Neural progenitor cell (in vitro differentiated cells): Measurements from ENCODE around the gene MAVS. TPM values are rescaled to one million over a fixed set of nuclear protein-coding genes. Genes with fewer than 3 reads are reported as not detected.
"Not testable (repeated sequence)": the region's sequence is repeated elsewhere in the genome, so short reads cannot be mapped to it uniquely, and the experiment has no call there.

ENCODE experiments used
- DNase-seq: peaks from one replicate; pipeline ENCODE4 v3.0.0-alpha.2; 2016; ENCODE audit warnings: low spot score
- H2AFZ ChIP-seq: fragments of 200-600 bp; sonication (generic); replicated peaks from 2 replicates; pipeline ENCODE4 v1.6.1; 2016; ENCODE audit warnings: antibody characterized with exemption
- H3F3A ChIP-seq: fragments of 200-600 bp; sonication (generic); 2 replicates; pipeline ENCODE4 v1.6.1; 2016; ENCODE audit warnings: antibody characterized with exemption, low read depth
- H3K27ac ChIP-seq: fragments of 200-600 bp; sonication (generic); 2 replicates; pipeline ENCODE4 v1.5.1; 2016; ENCODE audit warnings: mild to moderate bottlenecking
- H3K27me3 ChIP-seq: fragments of 200-600 bp; sonication (generic); 2 replicates; pipeline ENCODE4 v1.6.1; 2016; ENCODE audit warnings: mild to moderate bottlenecking, moderate library complexity
- H3K36me3 ChIP-seq: fragments of 200-600 bp; sonication (generic); 2 replicates; pipeline ENCODE4 v1.5.1; 2016
- H3K4me1 ChIP-seq: fragments of 200-600 bp; sonication (generic); 2 replicates; pipeline ENCODE4 v1.6.1; 2016; ENCODE audit warnings: mixed run types
- H3K4me2 ChIP-seq: fragments of 200-600 bp; sonication (generic); 2 replicates; pipeline ENCODE4 v1.6.1; 2016
- H3K4me3 ChIP-seq: fragments of 200-600 bp; sonication (generic); 2 replicates; pipeline ENCODE4 v1.5.1; 2016
- H3K79me2 ChIP-seq: fragments of 200-600 bp; sonication (generic); 2 replicates; pipeline ENCODE4 v1.6.1; 2016; ENCODE audit warnings: low read depth
- H3K9ac ChIP-seq: fragments of 200-600 bp; sonication (generic); 2 replicates; pipeline ENCODE4 v1.6.1; 2016
- H3K9me3 ChIP-seq: fragments of 200-600 bp; sonication (generic); 2 replicates; pipeline ENCODE4 v1.5.1; 2016; ENCODE audit warnings: low read depth
- H4K20me1 ChIP-seq: fragments of 200-600 bp; sonication (generic); 2 replicates; pipeline ENCODE4 v1.6.1; 2016; ENCODE audit warnings: low read depth
- H3K27ac Mint-ChIP-seq: 3 replicates; pipeline ENCODE4 v1.8.0; 2021; ENCODE audit warnings: mixed read lengths
- H3K27me3 Mint-ChIP-seq: 2 replicates; pipeline ENCODE4 v1.8.0; 2022; ENCODE audit warnings: low read depth, mild to moderate bottlenecking, inconsistent platforms, moderate library complexity, mixed read lengths; ENCODE audit not compliant: insufficient read depth
- H3K36me3 Mint-ChIP-seq: 3 replicates; pipeline ENCODE4 v1.8.0; 2021; ENCODE audit warnings: mixed read lengths
- H3K4me1 Mint-ChIP-seq: 3 replicates; pipeline ENCODE4 v1.8.0; 2021; ENCODE audit warnings: mixed read lengths
- H3K4me3 Mint-ChIP-seq: 3 replicates; pipeline ENCODE4 v1.8.0; 2021; ENCODE audit warnings: mild to moderate bottlenecking, moderate library complexity, mixed read lengths
- H3K9me3 Mint-ChIP-seq: 3 replicates; pipeline ENCODE4 v1.8.0; 2020; ENCODE audit warnings: mixed read lengths
- EZH2 ChIP-seq: fragments of 200-600 bp; sonication (generic); IDR thresholded peaks from 2 replicates; pipeline ENCODE4 v1.6.1; 2017; ENCODE audit warnings: antibody characterized with exemption, mild to moderate bottlenecking, moderate library complexity
- EZH2phosphoT487 ChIP-seq: fragments of 200-600 bp; sonication (generic); IDR thresholded peaks from 2 replicates; pipeline ENCODE4 v1.6.1; 2017; ENCODE audit warnings: antibody characterized with exemption
- total RNA-seq: library from RNA; depleted of rRNA; stranded (reverse); fragments of >200 nt; gene quantifications from 2 replicates; pipeline ENCODE4 v1.2.3, GENCODE V29; 2015; ENCODE audit warnings: low replicate concordance
- TF ChIP-seq, protein P1 (sequence below): fragments of 200-600 bp; sonication (generic); IDR thresholded peaks from 2 replicates; pipeline ENCODE4 v1.5.1; 2017; ENCODE audit warnings: antibody characterized with exemption, mild to moderate bottlenecking

MAVS gene
- total RNA-seq, 1 donor from 2014 or later = 14.1 TPM

DNA sequence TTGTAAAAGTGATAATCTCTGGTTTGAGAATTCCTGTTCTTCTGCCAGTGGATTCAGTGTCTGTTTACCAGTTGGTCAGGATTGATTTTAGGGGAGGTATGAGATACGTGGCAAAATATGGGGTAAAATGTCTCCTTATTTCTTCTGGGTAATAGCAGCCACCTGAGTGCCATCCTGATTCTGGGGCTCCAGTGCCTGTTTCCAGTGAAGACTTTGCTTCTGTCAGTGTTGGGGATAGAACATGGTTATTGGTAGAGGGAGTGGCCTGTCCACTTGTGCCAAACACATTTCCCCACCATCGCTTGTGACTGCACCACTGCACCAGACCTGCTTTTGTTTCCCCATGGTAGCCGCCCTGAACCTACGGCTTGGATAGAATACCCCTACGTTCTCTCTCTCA, 58.2 kb downstream of the MAVS start:
- no peak overlapping the region for H3K4me3 Mint-ChIP-seq
- H3K9me3 Mint-ChIP-seq = no peaks in the 10 kb centered on the region
- H3K27ac Mint-ChIP-seq = no peak overlapping the region
- no peaks in the 10 kb centered on the region for H3K9me3 ChIP-seq
- TF ChIP-seq, protein P1, sequence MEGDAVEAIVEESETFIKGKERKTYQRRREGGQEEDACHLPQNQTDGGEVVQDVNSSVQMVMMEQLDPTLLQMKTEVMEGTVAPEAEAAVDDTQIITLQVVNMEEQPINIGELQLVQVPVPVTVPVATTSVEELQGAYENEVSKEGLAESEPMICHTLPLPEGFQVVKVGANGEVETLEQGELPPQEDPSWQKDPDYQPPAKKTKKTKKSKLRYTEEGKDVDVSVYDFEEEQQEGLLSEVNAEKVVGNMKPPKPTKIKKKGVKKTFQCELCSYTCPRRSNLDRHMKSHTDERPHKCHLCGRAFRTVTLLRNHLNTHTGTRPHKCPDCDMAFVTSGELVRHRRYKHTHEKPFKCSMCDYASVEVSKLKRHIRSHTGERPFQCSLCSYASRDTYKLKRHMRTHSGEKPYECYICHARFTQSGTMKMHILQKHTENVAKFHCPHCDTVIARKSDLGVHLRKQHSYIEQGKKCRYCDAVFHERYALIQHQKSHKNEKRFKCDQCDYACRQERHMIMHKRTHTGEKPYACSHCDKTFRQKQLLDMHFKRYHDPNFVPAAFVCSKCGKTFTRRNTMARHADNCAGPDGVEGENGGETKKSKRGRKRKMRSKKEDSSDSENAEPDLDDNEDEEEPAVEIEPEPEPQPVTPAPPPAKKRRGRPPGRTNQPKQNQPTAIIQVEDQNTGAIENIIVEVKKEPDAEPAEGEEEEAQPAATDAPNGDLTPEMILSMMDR = no peak
- no peak for TF ChIP-seq EZH2phosphoT487
- TF ChIP-seq EZH2 = no peak
- H3K4me1 Mint-ChIP-seq = peaks cover 15% of the 10 kb centered on the region
- H3K27ac ChIP-seq = no peak overlapping the region
- H3F3A ChIP-seq = no peaks in the 10 kb centered on the region
- H3K4me2 ChIP-seq = no peak overlapping the region
- H3K27me3 Mint-ChIP-seq = peaks cover 2% of the 10 kb centered on the region
- no peaks in the 10 kb centered on the region for H3K27me3 ChIP-seq
- H3K9ac ChIP-seq = no peak overlapping the region
- no peak for DNase-seq
- no peaks in the 10 kb centered on the region for H3K36me3 ChIP-seq
- peaks cover 22% of the 10 kb centered on the region for H3K36me3 Mint-ChIP-seq
- H2AFZ ChIP-seq = no peak overlapping the region
- H3K4me1 ChIP-seq = no peaks in the 10 kb centered on the region
- peaks cover 100% of the 10 kb centered on the region for H3K79me2 ChIP-seq
- H3K4me3 ChIP-seq = no peak overlapping the region
- H4K20me1 ChIP-seq = peaks cover 99% of the 10 kb centered on the region

DNA sequence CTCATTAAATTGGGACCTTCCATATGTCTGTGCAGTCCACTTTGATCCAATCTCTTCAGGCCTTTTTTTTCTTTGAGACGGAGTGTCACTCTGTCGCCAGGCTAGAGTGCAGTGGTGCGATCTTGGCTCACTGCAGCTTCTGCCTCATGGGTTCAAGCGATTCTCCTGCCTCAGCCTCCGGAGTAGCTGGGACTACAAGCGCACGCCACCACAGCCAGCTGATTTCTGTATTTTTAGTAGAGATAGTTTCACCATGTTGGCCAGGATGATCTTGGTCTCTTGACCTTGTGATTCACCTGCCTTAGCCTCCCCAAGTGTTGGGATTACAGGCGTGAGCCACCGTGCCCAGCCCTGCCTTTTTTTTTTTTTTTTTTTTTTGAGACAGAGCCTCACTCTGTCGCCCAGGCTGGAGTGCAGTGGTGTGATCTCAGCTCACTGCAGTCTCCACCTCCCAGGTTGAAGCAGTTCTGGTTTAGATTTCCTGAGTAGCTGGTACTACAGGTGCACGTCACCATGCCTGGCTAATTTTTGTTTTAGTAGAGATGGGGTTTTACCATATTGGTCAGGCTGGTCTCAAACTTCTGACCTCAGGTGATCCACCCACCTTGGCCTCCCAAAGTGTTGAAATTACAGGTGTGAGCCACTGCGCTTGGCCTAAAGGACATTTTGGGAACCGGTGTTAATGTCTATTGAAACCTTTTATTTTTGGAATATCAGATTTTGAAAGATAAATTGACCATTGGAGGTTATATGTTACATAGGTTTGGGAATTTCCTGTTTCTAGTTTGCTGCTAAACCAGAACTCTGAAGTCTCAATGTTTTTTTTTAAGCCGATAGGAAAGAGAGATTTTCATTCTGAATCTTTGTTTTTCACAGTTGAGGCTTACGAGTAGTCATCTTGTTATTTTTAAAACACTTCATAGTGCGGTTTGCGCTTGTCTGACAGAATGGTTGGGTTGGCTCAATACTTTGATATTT, 60.4 kb downstream of the MAVS start:
- H3K27ac ChIP-seq, H3K27me3 Mint-ChIP-seq, H3K27me3 ChIP-seq, H3K9me3 Mint-ChIP-seq, H3F3A ChIP-seq, H3K4me1 ChIP-seq, H3K9me3 ChIP-seq, H3K4me1 Mint-ChIP-seq, H3K9ac ChIP-seq, H3K4me2 ChIP-seq, H3K27ac Mint-ChIP-seq, H3K4me3 ChIP-seq, H2AFZ ChIP-seq, DNase-seq, H3K4me3 Mint-ChIP-seq: not testable (repeated sequence)
- Histone ChIP-seq H3K79me2 (peaks cover 100% of the 10 kb centered on the region), H4K20me1 (peaks cover 98% of the 10 kb centered on the region), H3K36me3 (peaks cover 16% of the 10 kb centered on the region)
- H3K36me3 Mint-ChIP-seq = peaks cover 31% of the 10 kb centered on the region

DNA sequence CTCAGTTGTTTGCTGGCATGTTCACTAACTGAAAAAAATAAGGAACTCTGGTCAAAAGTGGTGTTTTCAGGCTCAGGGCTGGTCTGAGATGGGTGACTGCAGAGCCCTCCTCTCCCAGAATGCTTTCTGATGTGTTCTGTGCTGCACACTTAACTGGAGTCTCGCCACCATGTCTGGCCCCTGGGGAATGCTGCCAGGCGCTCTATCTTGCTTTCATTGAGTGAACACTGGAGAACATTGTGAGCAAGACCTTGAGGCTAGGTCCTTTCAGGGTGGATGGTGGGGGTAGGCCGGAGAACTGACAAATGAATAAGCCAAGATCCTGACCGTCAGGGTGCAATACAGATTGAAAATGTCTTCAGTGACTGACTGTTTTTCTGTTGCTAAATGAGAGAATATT, 62.0 kb downstream of the MAVS start:
- Histone ChIP-seq H3K9me3 (no peaks in the 10 kb centered on the region), H3K79me2 (peaks cover 99% of the 10 kb centered on the region), H3F3A (peaks cover 4% of the 10 kb centered on the region), H3K27ac (no peak overlapping the region), H4K20me1 (peaks cover 95% of the 10 kb centered on the region), H3K4me2 (no peak overlapping the region), H3K4me3 (no peak overlapping the region), H3K36me3 (peaks cover 21% of the 10 kb centered on the region), H3K4me1 (no peaks in the 10 kb centered on the region), H2AFZ (no peak overlapping the region), H3K9ac (no peak overlapping the region), H3K27me3 (no peaks in the 10 kb centered on the region)
- Mint-ChIP-seq H3K27me3 (peaks cover 2% of the 10 kb centered on the region), H3K36me3 (peaks cover 40% of the 10 kb centered on the region), H3K4me3 (no peak overlapping the region), H3K9me3 (no peaks in the 10 kb centered on the region), H3K4me1 (peaks cover 8% of the 10 kb centered on the region), H3K27ac (no peak overlapping the region)
- TF ChIP-seq EZH2phosphoT487 = no peak
- no peak for TF ChIP-seq EZH2
- TF ChIP-seq, protein P1 = no peak
- DNase-seq = no peak

DNA sequence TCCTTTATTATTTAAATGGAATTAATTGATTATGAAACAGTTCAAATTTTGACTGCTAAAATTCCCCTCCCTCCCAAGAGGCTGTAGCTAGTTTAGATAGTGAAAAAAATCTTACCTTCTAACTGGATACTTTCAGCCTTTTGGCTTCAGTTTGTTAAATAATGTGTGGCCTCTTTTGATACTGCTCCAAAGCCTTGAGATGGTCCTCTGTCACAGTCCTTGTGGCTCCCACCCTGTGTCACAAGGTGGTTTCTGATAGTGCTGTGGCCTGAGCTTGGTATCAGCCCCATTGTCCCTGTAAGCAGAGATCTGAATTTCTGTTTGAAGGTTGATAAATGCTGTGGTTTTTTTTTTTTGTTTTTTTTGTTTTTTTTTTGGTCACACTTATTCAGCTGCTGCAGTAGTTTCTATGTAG, 63.3 kb downstream of the MAVS start:
- no peaks in the 10 kb centered on the region for H3K9me3 ChIP-seq
- H3F3A ChIP-seq = peaks cover 4% of the 10 kb centered on the region
- no peak overlapping the region for H3K27ac Mint-ChIP-seq
- no peaks in the 10 kb centered on the region for H3K9me3 Mint-ChIP-seq
- no peak for DNase-seq
- H3K4me1 ChIP-seq = no peaks in the 10 kb centered on the region
- no peak overlapping the region for H2AFZ ChIP-seq
- peaks cover 1% of the 10 kb centered on the region for H3K4me1 Mint-ChIP-seq
- H3K27me3 ChIP-seq = no peaks in the 10 kb centered on the region
- peaks cover 99% of the 10 kb centered on the region for H3K79me2 ChIP-seq
- no peak for TF ChIP-seq EZH2phosphoT487
- H4K20me1 ChIP-seq = peaks cover 94% of the 10 kb centered on the region
- no peak overlapping the region for H3K27ac ChIP-seq
- no peak overlapping the region for H3K4me3 Mint-ChIP-seq
- H3K4me3 ChIP-seq = no peak overlapping the region
- H3K9ac ChIP-seq = no peak overlapping the region
- H3K36me3 Mint-ChIP-seq = peaks cover 45% of the 10 kb centered on the region
- peaks cover 21% of the 10 kb centered on the region for H3K36me3 ChIP-seq
- peaks cover 2% of the 10 kb centered on the region for H3K27me3 Mint-ChIP-seq
- H3K4me2 ChIP-seq = no peak overlapping the region
